G401.6 (cell line): ENCODE measurements around the gene LINS1.
A peak's percentile ranks its signal among the peaks of the same experiment; 100 is the strongest.
"Not testable (repeated sequence)": the region's sequence is repeated elsewhere in the genome, so short reads cannot be mapped to it uniquely, and the experiment has no call there.

ENCODE experiments used
- FAIRE-seq: peaks from 2 replicates; lab custom pipeline; 2012; peaks lifted over from hg19 to GRCh38; lab: Jason Lieb, UNC

The LINS1 gene

DNA sequence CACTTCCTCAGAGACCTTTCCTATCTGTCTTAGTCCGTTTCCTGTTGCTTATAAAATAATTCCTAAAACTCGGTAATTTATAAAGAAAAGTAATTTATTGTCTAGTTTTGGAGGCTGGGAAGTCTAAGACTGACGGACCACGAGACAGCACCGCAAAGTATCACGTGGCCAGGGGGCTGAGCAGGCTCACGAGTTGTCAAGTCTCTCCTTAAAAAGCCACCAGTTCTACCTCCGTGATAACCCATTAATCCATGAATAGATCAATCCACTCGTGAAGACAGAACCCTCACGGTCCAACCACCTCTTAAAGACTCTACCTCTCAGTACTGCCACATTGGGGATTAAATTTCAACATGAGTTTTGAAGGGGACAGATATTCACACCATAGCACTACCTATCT is 821 bp downstream of the LINS1 start:
- FAIRE-seq: no peak

DNA sequence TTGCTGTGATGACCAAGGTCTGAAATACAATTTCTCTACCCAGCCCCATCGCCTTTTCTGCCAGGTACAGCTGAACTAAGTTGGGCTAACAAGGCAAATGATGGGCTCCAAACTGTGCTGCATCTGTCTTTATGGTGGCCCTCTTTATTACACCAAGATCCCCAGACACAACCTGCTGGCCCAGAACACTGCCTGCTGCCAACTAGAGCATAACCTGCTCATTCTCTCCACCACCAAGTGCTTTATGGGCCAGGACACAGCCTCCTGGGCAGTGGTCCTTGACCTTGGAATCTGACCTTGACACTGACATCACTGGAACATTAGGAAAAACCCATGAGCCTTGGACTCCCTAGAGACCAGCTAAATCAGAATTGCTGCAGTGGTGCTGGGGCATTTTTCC is 3.3 kb downstream of the LINS1 start:
- no peak for FAIRE-seq

DNA sequence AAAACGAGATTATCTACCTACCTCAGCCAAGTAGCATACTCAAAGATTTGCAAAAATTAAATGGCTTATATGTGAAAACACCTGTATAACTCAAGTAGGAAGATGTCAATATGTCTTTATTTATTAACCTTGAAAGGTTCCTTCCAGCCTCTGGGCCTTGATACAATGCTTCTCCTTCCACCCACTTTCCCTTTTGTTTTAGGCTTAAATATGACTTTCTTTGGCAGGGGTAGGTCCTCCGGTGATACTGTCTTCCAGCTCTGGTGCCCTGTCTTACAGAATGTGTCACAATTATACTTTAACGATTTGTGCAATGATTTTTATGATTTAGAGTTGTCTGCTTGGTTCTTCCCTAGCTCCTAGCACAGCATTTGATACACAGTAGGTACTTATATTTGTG is 4.1 kb downstream of the LINS1 start:
- FAIRE-seq: no peak

DNA sequence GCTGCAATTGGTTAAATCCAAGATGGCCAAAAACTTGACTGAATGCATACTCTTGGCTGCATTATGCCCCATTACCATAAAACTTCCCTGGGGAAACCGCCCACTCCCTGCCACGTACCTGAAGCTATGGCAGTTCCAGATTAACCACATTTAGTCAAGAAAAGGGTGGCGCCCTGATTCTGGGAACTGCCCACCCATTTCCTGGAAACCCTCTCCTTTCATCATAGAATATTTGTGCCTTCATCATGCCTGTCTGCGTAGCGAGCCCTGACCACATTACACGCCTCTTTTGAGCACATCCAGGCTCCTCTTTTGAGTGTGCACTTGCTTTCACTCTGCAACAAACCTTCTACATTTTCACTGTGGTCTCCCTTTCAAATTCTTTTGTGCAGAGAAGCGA is 5.2 kb downstream of the LINS1 start:
- no peak for FAIRE-seq

DNA sequence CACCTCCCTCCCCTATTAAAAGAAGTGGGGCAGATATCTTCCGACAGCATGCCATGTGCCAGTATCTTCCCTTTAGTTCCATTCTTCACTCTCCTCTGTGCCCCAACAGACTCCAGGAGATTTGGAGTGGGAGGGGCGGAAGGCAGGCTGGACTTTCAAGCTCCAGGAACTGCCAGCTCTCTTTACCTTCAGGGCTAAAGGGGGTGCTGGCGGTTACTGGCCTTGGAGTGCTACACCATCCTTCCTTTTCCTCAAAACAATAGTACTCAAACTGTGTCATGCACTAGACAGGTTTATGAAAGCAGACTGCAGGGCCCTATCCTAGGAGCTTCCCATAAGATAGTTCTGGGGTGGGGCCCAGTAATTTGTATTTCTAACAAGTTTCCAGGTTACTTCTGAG is 6.0 kb downstream of the LINS1 start:
- FAIRE-seq: no peak

DNA sequence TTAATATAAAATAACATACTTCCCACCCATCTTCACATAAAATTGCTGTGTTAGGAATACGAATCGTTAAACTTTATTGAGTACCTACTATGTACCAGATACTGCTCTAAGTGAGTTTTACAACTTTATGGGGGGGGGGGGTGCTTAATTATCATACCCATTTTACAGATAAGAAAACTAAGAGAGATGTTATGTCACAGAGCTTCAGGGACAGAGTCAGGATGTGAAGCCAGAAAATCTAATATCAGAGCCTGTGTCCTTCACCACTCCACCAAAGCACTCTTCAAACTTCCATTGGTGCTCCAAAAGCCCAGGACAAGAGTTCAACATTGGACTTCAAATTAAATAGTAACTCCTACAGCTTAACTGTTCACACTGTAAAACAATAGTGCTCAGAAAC is 8.6 kb downstream of the LINS1 start:
- FAIRE-seq: no peak

DNA sequence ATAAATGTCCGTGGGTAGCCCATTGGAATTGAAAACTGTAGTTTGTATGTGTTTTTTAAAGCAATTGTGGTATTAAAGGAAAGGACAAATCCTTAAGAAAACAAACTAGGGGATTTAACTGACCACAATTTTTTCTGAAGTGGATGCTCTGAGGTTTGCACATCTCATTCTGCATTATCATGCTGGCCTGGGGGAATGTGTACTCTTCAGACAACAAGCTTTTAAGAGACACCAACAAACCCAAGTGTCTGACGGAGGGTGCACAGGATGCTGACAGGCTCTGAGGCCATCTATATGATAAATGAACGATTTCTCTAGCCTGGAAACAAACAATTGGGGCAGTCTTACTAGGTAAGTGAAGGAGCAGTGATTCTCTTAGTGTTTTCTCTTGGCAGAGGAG is 9.1 kb downstream of the LINS1 start:
- no peak for FAIRE-seq

DNA sequence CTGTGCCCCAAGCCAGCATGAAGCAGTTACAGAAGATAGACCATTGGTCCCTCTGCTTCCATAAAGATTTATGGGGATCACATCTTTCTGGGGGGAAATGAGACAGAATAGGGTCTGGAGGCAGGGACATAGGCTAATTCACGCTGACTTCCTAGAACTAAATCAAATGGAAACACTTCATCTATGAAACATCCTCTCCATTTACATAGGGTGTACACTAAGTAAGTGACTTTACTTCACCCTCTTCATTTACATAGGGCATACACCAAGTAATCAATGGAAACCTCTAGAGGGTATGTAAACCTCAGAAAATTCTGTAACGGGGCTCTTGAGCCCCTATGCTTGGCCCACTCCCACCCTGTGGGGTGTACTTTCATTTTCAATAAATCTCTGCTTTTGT is 10.1 kb downstream of the LINS1 start:
- no peak for FAIRE-seq

DNA sequence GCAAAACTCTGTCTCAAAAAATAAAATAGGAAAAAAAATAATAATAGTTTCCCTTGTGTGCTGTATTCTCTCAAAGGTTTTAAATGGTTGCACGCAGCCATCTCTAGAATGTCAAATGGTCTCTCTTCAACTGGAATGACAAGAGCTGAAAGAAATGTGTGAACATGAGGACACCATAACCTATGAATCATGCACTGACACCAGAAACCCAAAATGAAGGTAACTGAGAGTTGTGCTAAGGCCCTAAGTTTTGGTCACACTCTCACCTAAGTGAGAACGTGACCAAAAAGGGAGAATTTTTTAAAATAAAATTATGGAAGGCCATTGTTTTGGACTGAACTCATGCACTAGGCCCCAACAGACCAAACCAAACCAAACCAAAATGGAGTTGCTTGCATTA is 10.8 kb downstream of the LINS1 start:
- FAIRE-seq: not testable (repeated sequence)

DNA sequence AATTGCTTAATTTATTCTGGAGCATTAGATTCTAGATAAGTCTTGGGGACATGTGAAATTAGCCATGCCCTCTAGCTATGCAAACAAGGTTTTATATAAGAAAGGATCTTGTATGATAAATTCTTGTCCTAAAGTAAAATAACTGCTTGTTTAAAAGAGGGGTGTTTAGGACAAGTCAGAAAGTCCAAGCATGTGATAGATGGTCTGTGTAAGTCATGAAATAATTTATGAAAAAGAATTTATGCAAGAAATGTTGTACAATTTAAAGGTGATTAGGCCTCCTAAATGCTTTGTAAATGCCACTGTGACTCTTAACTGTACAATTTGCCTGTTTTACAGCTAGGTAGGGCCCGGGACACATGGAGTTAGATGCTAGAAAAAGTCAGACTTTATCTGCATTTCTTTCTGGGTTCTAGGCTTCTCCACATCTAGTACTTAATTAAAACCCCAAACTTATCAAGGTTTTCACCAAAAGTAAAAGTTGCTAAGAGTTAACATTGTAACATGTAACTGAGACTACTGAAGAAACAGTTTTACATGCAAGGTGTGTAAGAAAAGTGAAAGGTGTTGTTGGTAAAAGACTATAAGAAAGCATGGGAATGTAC is 13.2 kb downstream of the LINS1 start:
- FAIRE-seq: no peak

DNA sequence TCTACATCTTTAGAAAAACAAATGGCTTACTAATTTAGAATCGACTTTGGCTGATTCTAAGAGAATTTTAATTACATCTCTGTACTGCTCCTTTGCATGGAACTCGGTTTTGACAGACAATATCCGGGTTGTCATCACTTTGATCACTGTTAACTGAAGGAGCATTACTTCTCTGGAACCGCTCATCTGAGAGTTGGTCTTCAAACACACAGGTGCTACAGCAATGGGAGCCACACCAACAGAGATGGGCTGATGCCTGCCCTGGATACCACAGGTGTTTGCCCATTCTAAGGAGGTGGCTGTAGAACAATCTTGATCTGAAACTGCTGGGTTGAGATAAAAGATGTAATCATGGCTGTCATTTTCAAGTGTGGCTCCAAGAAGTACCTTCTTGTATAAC is 21.6 kb downstream of the LINS1 start:
- FAIRE-seq: no peak

DNA sequence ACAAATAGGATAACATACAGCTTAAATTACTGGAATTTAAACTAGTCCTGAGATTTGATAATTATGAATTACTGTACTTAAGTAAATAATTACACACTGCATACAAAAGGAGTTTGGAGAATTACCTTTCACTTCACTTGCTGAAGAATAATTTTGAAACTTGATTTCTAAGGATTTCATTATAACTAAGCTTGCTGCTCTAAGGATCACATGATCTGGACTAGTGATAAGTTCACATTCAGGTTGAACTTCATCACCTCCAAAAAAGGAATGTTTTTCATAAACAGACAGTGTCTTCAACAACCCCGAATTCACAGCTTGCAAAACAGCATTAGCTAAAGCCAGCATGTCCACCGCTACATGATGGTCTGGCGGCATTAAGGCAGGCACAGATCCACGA is 28.5 kb downstream of the LINS1 start:
- no peak for FAIRE-seq

DNA sequence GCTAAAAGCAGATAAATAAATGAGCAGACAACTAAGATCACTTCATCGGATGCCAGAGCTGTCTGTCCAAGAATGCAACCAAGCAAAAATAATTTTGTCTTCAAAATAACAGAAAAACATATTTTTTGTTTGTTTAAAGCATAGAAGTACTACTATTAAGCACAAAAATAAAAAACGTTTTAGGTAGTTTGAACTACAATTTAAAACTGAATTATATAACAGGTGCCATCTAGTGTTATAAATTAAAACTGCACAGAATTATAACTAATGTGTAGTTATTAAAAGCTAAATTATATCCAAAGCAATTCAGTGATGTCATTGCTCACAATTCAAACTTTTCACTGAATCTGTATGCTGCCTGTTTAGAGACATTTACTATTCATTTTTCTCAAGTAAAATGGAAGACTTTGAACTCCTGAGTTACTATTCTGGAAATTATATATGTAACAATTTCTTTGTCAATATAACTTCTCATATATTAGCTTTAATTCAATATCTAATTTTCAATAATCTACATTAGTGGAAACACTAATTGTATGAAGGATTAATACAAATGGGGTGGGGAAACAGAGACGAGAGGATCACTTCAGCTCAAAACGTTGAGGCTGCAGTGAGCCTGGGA is 29.5 kb downstream of the LINS1 start:
- FAIRE-seq: peak; percentile 52

DNA sequence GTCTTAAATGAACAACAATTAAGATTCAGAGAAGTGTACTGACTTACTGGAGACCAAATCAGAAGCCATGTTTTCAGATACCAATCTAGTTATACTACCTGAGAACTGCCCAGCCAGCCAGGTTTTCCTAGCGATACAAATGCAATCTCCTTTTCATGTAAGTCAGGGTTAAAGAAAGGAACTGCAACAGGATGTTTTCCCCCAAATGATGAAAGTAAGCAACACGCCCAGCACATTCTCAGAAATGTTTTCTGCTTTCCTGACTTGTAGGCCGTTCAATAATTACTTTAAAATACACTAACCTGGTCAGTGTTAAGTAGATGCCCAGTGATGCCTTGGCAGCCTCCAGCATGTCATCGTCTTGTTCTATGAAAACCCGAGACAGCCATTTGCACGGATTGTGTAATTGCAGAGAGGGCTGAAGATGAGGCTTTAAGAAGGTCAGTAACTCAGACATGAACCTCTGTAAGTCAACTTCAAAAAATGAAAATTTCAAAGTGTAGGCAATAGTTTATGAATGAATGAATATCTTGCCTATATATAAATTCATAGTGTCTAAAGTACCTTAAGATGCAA is 30.3 kb downstream of the LINS1 start:
- no peak for FAIRE-seq

DNA sequence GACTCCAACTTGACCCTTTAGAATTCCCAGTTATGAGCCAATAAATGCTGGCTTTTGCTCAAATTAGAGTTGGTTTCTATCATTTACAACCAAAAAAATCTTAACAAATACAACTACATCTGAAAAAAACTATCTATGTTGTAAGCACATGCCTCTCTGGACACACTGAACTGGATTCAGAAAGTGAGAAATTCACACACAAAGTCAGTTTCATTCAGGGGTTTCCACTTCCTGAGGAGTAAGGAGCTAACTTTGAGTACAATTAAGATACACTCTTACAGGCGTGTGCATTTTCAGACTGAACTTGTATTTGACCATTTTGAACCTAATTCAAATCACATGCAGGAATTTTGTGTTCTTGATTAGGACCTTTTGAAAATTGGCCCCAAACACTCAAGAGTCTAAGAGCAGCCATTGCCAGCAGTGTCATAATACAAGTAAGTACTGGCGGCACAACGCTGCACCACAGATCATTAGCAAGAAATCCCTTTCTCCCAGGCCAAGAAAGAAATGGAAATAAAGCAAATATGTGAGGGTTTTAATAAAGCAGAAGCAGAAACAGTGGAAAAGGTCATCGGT is 31.2 kb downstream of the LINS1 start:
- no peak for FAIRE-seq

DNA sequence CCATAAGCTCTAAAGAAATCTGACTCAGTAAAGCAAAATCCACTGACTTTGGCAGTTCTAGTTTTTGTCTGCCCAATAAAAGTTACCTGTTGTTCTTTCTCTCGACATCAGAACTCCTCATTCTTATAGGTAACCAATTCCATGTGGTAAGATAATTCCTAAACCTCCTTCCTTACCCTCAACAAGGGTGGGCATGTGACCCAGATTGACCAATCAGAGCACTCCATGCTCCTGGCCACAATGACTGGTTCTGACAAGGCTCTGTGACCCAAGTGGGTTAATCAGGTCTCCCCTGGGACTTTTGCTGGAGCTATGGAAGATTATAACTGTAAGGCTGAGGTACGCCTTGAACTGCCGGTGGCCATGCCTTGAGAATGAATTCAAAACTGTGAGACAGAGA is 31.7 kb downstream of the LINS1 start:
- FAIRE-seq: no peak

DNA sequence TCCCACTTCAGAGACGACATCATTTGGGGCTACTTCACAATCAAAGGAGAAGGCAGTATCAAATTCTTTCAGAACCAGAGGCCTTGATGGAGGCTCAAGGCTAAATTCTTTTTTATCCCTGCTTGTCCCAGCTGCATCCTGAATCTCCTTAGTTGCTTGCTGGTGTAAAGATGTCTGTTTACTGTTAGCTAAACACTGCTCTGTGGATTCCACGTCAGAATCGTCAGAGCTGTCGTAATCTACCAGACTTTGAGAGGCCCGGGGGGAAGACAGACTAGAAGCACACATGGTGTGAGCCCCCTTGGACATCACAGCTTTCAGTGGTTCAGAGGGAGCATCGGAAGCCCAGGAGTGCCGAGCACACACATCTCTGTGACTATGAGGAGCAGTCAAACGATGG is 32.6 kb downstream of the LINS1 start:
- no peak for FAIRE-seq

DNA sequence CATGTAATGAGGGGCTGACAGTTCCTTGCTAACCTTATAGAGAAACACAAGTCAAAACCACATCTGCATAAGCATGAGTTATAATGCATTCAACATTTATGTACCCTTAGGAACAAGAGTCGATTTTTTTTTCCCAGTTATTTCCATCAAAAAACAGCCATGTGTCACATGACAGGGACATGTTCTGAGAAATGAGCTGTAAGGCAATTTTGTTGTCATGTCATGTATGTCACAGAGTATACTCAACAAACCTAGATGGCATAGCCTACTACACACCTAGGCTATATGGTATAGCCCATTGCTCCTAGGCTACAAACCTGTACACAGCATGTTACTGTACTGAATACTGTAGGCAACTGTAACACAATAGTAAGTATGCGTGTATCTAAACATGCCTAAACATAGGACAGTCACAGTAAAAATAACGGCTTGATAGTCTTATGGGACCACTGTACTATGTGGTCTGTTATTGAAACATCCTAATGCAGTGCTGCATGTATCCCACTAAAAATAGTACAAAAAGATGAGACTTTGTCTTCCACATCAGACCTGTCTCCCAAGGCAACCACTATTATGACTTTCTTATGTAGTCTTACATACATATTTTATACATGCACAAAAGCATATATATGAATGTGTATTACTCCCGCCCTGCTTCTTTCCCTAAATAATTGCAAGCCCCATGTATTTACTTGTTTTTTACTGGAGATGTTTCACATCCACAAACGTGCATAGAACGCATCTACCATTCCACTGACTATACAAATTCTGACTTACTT is 34.9 kb downstream of the LINS1 start:
- FAIRE-seq: no peak

DNA sequence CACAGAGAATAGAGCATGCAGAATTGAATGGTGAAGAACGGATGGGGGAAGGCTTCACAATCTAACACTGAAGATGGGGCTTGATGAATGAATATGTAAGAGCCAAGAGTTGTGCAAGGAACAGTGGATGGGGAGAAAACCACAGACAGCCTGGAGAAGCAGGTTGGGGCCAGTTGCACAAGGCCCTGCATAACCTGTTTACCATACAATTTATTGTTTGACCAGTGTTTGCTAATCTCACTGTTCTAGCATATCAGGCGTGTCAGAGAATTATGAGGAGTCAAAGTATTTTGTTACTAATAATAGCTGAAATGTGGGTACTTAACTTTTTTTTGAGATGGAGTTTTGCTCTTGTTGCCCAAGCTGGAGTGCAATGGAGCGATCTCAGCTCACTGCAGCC is 36.4 kb downstream of the LINS1 start:
- no peak for FAIRE-seq

DNA sequence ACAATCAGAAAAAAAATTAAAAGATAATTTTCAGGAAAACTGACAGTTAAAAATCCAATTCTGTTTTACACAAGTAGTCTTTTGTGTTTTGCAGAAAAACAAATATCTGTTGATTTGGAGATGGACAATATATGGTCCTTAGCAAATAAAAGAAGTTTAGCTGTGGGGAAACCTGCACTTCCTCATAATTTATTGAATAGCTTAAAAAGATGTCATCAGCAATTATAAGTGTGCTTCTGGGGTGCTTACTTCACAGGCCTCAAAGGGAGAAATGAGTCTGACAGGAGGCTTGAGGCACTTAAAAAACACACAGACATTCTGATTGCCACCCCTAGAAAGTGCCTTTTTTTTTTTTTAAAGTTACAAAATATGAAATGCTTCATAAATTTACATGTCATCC is 41.7 kb downstream of the LINS1 start:
- no peak for FAIRE-seq

DNA sequence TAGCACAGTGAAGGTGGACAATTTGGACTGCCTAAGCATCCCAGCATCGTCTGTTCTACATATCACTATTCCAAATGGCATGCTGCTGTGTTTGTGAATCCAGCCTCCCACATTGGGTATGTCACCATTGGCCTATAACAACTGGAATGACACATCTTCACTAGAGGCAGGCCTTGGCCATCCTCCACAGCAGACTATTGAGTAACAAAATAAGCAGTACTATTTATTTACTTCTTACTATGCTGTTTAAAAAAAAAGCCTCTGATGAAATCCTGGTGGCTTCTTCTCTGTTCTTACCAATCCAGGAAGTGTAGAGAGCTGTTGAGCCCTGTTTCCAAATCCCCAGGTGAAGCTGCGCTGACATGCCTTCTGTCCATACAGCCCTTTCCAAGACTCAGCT is 42.7 kb downstream of the LINS1 start:
- no peak for FAIRE-seq

DNA sequence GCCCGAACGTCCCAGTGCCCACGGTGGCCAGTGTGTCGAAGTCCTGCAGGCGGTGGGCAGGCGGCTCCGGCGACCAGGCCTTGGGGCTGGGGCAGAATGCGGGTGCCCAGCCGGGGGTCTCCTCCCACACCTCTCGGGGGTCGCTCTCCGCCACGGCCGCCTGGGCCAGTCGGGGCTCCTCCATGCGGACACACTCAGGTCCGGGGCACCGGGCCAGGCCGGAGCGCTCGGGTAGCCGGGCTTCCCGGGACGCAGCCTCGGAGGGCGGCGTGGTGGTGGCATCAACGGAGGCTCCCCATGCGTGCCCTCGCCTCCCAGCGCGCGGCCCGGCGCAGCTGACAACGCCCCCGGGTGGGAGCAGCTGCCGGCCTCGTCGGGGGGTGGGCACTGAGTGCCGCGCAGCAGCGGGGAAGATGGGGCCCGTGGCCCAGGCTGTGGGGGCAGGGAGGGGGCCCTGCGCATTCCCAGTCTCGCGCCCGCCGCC is 43.2 kb downstream of the LINS1 start:
- no peak for FAIRE-seq

DNA sequence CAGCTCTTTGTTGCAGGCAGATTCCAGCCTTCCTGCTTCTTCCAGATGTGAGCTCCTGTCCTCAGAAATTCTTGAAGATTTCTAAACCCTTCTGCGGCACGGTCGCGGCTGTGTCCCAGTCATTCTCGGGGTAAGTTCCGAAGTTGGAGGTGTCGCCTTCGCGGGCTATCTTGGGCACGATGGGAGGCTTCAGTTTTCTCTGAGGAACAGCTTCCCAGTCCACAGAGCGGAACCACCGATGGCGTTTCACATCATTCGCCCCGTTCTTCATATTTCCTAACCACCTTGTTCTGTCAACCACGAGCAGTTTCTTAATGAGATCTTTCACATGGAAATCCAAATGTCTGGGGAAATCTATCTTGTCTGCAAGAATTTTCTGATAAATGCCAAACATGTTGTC is 48.5 kb downstream of the LINS1 start:
- no peak for FAIRE-seq
